Mesothelial cell of epicardium (in vitro differentiated cells): ENCODE measurements around the gene CFAP43. TPM values are rescaled to one million over a fixed set of nuclear protein-coding genes. Genes with fewer than 3 reads are reported as not detected.
"Not testable (repeated sequence)": the region's sequence is repeated elsewhere in the genome, so short reads cannot be mapped to it uniquely, and the experiment has no call there.

Experiments
- DNase-seq, 2 experiments: peaks; one replicate each; pipeline ENCODE4 v3.0.0; 2021; ENCODE audit warnings: low spot score in 2 of 2; ENCODE audit not compliant: unreplicated experiment in 2 of 2
- H3K27ac Mint-ChIP-seq: 2 replicates; pipeline ENCODE4 v1.8.0; 2021; ENCODE audit warnings: mixed read lengths
- H3K27me3 Mint-ChIP-seq: 2 replicates; pipeline ENCODE4 v1.8.0; 2021; ENCODE audit warnings: low read depth, mixed read lengths
- H3K36me3 Mint-ChIP-seq: 2 replicates; pipeline ENCODE4 v1.8.0; 2021; ENCODE audit warnings: mixed read lengths
- H3K4me1 Mint-ChIP-seq: 2 replicates; pipeline ENCODE4 v1.8.0; 2021; ENCODE audit warnings: mixed read lengths
- H3K4me3 Mint-ChIP-seq: 2 replicates; pipeline ENCODE4 v1.8.0; 2021; ENCODE audit warnings: mild to moderate bottlenecking, moderate library complexity, mixed read lengths
- H3K9me3 Mint-ChIP-seq: 2 replicates; pipeline ENCODE4 v1.8.0; 2021; ENCODE audit warnings: mixed read lengths
- total RNA-seq: library from RNA; stranded (reverse); gene quantifications from 3 replicates; pipeline ENCODE4 v1.2.1, GENCODE V29; 2021
- TF ChIP-seq, protein P1 (sequence below): fragments of 200-600 bp; sonication (generic); IDR thresholded peaks from one replicate; pipeline ENCODE4 v1.5.0; 2021; ENCODE audit warnings: antibody characterized with exemption; ENCODE audit not compliant: unreplicated experiment

CFAP43 gene
- total RNA-seq, 1 donor from 2014 or later, result 2.1 TPM

DNA sequence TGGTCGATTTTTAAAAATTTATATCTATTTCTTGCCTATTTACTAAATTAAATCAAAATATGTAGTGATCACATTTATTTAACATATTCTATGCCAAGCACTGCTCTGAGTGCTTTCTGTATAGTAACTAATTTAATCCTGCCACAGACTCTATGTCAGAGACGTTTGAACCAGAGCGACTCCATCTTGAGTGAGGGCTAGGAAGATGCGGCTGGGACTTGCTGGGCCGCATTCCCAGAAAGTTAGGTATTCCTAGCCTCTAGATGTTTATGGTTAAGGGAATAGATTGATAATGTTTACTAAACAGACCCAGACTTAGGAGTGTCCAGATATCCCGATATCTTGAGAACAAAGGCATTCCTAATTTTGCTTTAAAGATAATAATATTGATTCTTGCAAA, 19.3 kb upstream of the CFAP43 start:
- TF ChIP-seq, protein P1, sequence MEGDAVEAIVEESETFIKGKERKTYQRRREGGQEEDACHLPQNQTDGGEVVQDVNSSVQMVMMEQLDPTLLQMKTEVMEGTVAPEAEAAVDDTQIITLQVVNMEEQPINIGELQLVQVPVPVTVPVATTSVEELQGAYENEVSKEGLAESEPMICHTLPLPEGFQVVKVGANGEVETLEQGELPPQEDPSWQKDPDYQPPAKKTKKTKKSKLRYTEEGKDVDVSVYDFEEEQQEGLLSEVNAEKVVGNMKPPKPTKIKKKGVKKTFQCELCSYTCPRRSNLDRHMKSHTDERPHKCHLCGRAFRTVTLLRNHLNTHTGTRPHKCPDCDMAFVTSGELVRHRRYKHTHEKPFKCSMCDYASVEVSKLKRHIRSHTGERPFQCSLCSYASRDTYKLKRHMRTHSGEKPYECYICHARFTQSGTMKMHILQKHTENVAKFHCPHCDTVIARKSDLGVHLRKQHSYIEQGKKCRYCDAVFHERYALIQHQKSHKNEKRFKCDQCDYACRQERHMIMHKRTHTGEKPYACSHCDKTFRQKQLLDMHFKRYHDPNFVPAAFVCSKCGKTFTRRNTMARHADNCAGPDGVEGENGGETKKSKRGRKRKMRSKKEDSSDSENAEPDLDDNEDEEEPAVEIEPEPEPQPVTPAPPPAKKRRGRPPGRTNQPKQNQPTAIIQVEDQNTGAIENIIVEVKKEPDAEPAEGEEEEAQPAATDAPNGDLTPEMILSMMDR, result no peak
- no peak overlapping the region for H3K4me3 Mint-ChIP-seq
- no peaks in the 10 kb centered on the region for H3K36me3 Mint-ChIP-seq
- no peak for DNase-seq
- H3K27ac Mint-ChIP-seq, result no peak overlapping the region
- H3K4me1 Mint-ChIP-seq, result peaks cover 28% of the 10 kb centered on the region
- H3K27me3 Mint-ChIP-seq, result no peaks in the 10 kb centered on the region
- H3K9me3 Mint-ChIP-seq, result peaks cover 11% of the 10 kb centered on the region

DNA sequence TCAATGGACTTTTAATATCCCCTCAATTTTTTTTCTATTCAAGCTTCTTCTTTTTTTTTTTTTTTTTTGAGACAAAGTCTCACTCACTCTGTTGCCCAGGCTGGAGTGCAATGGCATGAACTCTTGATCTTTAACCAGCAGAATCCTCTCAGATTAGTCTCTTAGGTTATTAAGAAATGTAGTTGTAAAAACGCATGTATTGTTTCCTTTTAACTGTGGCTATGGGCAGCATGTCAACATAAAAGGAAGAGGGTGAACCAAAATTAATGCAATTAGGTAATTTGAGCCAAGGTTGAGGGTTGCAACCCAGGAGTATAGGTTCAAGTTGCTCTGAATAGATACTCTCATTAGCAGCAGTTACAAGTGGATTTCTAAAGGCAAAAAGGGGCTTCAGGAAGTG, 18.2 kb upstream of the CFAP43 start:
- no peak overlapping the region for H3K27ac Mint-ChIP-seq
- no peak overlapping the region for H3K4me3 Mint-ChIP-seq
- no peaks in the 10 kb centered on the region for H3K36me3 Mint-ChIP-seq
- H3K9me3 Mint-ChIP-seq, result peaks cover 18% of the 10 kb centered on the region
- H3K27me3 Mint-ChIP-seq, result no peaks in the 10 kb centered on the region
- no peak for DNase-seq
- H3K4me1 Mint-ChIP-seq, result peaks cover 18% of the 10 kb centered on the region
- TF ChIP-seq, protein P1, result no peak

DNA sequence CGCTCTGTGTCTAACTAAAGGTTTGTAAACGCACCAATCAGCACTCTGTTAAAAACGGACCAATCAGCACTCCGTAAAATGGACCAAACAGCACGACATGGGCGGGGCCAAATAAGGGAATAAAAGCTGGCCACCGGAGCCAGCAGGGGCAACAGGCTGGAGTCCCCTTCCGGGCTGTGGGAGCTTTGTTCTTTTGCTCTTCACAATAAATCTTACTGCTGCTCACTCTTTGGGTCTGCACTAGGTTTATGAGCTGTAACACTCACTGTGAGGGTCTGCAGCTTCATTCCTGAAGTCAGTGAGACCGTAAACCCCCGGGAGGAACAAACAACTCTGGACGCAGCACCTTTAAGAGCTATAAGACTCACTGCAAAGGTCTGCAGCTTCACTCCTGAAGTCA, 16.8 kb upstream of the CFAP43 start:
- H3K9me3 Mint-ChIP-seq, result peaks cover 18% of the 10 kb centered on the region
- not testable (repeated sequence) for H3K36me3 Mint-ChIP-seq, H3K27me3 Mint-ChIP-seq, DNase-seq, H3K4me3 Mint-ChIP-seq, H3K27ac Mint-ChIP-seq
- H3K4me1 Mint-ChIP-seq, result peaks cover 11% of the 10 kb centered on the region

DNA sequence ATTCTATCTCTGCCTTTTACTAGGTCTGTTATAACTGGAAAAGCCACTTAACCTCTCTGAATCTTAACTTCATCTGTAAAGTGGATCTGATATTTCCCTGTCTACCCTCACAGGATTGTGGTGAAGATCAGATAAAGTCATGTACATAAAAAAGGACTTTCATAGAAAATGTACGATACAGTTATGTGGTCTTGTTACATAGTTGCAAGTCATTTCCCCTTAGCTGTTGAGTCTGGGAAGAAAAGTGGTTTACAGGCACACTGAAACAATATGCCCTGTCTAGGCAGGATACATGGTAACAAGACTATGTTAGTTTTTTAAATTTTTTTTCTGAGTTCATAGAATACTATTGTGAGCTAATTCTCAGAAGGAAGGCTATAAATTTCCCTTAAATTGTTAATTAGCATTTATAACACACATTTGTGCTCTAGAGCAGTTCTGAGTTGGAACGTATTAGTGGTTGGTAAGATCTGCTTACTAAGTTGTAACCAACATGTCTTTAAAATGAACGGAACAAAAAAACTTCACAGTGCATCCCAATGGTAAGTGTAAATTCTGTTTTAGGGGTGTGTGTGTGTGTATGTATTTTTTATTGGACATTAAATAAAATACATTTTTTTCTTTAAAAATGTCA, 15.5 kb upstream of the CFAP43 start:
- no peak for DNase-seq
- TF ChIP-seq, protein P1, result no peak
- no peaks in the 10 kb centered on the region for H3K36me3 Mint-ChIP-seq
- no peak overlapping the region for H3K4me3 Mint-ChIP-seq
- H3K9me3 Mint-ChIP-seq, result peaks cover 18% of the 10 kb centered on the region
- H3K27ac Mint-ChIP-seq, result no peak overlapping the region
- peaks cover 4% of the 10 kb centered on the region for H3K4me1 Mint-ChIP-seq
- H3K27me3 Mint-ChIP-seq, result no peaks in the 10 kb centered on the region

DNA sequence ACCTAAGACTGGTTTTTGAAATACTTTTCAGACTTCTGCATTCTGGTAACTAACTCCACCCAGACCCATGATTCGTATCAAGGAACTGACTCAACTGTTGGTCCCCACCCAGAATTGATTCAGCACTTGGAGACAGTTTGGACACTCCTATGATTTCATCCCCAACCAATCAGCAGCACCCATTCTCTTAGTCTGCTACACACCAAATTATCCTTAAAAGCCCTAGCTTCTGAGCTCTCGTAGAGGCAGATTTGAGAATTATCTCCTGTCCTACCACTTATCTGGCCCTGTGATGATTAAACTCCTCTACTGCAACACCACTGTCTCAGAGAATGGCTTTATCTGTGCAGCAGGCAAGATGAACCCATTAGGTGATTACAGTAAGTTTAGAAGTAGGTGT, 14.8 kb upstream of the CFAP43 start:
- Mint-ChIP-seq H3K27me3 (no peaks in the 10 kb centered on the region), H3K9me3 (peaks cover 18% of the 10 kb centered on the region), H3K4me1 (peaks cover 4% of the 10 kb centered on the region), H3K27ac (no peak overlapping the region), H3K36me3 (no peaks in the 10 kb centered on the region), H3K4me3 (no peak overlapping the region)
- TF ChIP-seq, protein P1, result no peak
- DNase-seq, result no peak

DNA sequence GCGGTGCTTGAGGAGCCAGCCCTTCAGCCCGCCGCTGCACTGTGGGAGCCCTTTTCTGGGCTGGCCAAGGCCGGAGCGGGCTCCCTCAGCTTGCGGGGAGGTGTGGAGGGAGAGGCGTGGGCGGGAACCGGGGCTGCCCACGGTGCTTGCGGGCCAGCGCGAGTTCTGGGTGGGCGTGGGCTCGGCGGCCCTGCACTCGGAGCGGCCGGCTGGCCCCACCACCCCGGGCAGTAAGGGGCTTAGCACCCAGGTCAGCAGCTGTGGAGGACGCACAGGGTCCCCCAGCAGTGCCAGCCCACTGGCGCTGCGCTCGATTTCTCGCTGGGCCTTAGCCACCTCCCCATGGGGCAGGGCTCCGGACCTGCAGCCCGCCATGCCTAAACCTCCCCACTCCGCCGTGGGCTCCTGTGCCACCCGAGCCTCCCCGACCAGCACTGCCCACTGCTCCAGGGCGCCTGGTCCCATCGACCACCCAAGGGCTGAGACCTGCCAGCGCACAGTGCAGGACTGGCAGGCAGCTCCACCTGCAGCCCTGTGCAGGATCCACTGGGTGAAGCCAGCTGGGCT, 13.0 kb upstream of the CFAP43 start:
- Mint-ChIP-seq H3K27ac (no peak overlapping the region), H3K9me3 (peaks cover 18% of the 10 kb centered on the region), H3K4me1 (peaks cover 4% of the 10 kb centered on the region), H3K4me3 (no peak overlapping the region), H3K27me3 (peaks cover 2% of the 10 kb centered on the region), H3K36me3 (no peaks in the 10 kb centered on the region)
- TF ChIP-seq, protein P1, result no peak
- DNase-seq, result no peak
